Gastroesophageal sphincter (tissue), 3 donors: Measurements from ENCODE around the gene DST.

Source experiments
- CTCF ChIP-seq, 4 experiments: fragments of 200-600 bp in 2 of 4; fragments of 450-650 bp in 2 of 4; sonication (generic) in 1 of 4; IDR thresholded peaks; one replicate each; pipeline ENCODE4 v1.5.1; 2017 to 2019; ENCODE audit warnings: antibody characterized with exemption in 4 of 4, mild to moderate bottlenecking in 2 of 4, moderate library complexity in 2 of 4
- EP300 ChIP-seq: sonication (generic); formaldehyde crosslinking; IDR thresholded peaks from one replicate; pipeline ENCODE4 v1.6.1; 2017; ENCODE audit warnings: antibody characterized with exemption, mild to moderate bottlenecking
- POLR2AphosphoS5 ChIP-seq: sonication (generic); formaldehyde crosslinking; IDR thresholded peaks from one replicate; pipeline ENCODE4 v1.6.1; 2017; ENCODE audit warnings: antibody characterized with exemption

DNA sequence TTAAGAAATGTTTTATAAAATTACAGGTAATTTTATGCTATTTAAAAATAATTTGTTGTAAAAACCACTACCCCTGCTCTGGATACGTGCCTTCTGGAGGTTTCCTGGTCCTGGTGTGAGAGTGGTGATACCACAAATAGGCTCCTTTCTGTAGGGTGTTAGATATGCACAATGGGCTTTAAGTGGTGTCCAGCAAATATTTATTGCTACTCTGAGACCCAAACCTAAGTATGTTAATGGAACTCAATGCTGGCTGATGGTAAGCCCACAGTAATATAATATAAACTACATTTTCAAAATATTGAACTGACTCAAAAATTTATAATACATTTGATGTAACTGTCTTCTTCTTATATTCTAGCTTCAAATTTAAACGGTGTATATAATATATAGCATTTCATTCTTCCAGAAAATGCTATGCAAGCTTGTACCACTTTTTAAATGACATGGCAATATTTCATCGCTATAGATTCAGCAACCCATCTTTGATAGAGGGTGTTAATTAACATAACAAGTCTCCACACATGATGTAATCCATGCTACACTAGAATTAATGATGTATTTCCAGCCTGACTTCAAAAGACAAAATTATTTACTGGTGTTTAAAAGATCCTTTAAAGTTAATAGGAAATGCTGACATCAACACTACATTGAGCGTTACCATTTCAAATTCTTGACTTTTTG lies 161.9 kb downstream of the DST start:
- TF ChIP-seq EP300 (no peak), CTCF (IDR thresholded peaks at IDR 0.05) (no peak), POLR2AphosphoS5 (no peak)
